Stimulated activated CD4-positive, alpha-beta T cell treated with anti-CD3 and anti-CD28 coated beads, Interleukin-1b, Interleukin-23, amount 100 ng/mL, for 4 hours (primary cell): ENCODE data around the gene GBX1.
A peak's percentile ranks its signal among the peaks of the same experiment; 100 is the strongest.

ENCODE experiments used
- DNase-seq, 2 donors: peaks; one replicate each; pipeline ENCODE4 v3.0.0-alpha.2; 2020; ENCODE audit warnings: low read depth in 2 of 2

GBX1 gene

GRCh38 chr7:151167197-151167961, at the start of gene GBX1:
GBX1 (minus strand) TSS chr7:151167694; CDS start chr7:151167548, 146 bp downstream.
- peak in 1 of 2 donors; percentile 17 for DNase-seq

DNA sequence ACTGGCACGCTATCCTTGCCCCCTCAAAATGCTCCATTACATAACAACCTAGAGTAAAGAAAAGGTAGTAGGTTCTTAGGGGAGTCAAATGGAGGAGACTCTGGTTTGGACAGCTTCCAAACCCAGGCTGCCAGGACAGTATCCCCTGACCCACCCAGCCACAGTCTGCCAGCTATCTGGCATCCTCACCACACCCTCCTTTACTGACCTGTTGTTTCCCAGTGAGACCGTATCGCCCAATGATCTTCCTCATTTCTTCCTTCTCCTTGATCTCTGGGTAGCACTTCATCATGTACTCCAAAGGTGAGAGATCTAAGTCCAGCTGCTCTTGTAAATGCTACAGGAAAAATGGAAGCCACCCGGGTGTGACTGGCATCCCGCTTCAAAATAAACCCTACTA, 47.9 kb upstream of the GBX1 start:
- no peak for DNase-seq

GRCh38 chr7:151213826-151214225, 46.3 kb upstream of the GBX1 start:
- no peak for DNase-seq

GRCh38 chr7:151212626-151213025, 45.1 kb upstream of the GBX1 start:
- DNase-seq, result no peak

- DNase-seq, result no peak
These were observed 43.8 kb upstream of the GBX1 start for GRCh38 chr7:151211155-151211772.

DNA sequence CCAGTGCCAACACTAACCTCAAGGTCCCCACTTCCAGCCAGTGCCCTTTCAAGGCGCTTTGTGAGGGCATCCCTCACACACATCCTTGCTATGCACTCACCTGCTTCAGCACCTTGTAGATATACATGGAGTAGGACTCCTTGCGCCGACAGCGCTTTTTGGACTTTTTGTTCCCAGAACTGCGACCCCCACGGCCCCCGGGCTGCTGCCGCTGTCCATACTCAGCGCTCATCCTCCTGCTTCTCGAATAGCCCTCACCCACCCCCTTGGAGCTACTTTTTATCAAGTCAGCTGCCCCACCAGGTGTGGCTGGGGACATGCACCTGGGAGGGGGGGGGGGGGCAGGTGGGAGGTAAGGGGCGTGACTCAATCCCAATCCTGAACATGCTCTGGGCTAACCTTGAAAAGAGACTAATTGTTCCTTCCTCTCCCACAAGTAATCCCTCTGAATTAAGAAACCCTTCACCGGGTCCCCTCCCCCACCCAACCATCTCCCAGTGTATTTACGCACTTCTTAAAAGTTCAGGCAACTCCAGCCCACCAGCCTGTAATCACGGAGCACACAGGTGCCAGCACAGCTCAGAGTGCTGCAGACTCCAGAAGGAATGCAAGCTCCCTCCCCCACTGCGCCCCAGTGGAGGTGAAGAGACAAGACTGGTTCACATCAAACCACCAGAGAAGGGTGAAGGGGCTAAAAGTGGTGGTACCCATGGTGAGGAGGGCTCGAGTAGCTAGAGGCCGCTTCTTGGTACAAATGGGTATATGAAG, 42.8 kb upstream of the GBX1 start, which contains the start of gene H2BK1:
H2BK1 (minus strand) TSS at position 402 of the 768 bp plus-strand sequence; CDS start at position 232, 170 bp downstream.
- DNase-seq, result no peak

- DNase-seq, result no peak
These were observed 42.1 kb upstream of the GBX1 start for GRCh38 chr7:151209588-151209987.

DNA sequence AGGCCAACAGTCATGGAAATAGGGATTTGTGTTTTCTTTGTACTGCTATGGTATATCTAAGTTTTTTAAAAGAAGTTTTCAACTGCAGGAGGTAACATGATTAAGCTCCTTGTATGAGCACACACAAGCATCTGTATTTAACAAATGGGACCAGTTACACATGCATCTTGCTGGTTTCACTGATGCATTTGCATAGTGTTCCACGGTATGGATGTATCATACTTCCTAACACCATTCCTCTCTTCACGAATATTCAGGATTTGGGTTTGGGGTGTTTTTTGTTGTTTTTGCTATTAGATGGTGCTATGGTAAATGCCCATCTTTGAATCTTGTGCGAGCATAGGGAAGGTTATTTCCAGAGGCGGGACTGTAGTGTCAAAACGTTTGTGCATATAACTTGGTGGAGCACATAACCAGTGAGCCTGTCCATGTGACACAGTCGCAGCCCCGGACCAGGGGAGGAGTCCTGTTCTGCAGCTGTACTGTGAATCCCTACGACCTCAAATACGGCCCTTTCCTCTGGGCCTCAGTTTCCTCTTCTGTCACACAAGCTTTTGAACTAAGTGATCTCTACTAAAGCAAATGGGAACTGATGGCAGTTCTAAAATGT, 40.9 kb upstream of the GBX1 start:
- no peak for DNase-seq

GRCh38 chr7:151207804-151208203, 40.3 kb upstream of the GBX1 start:
- no peak for DNase-seq

DNA sequence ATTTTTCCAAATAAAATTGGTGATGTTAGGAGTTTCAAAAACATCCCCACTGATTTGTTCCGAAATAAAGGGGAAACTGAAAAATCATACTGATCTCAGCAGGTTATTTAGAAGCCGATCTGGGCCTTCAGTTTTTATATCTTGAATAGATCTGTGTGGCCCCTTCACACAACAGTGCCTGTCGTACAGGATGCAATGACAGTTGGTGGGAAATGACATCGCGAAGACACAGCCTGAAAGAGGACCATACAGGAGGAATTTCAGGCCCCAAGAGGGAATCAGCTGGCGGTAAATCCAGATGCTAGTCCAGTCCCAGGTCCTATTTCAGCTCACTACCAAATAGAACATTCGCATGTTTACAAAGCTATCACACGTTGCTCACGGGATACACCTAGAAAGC, 39.8 kb upstream of the GBX1 start:
- no peak for DNase-seq

DNA sequence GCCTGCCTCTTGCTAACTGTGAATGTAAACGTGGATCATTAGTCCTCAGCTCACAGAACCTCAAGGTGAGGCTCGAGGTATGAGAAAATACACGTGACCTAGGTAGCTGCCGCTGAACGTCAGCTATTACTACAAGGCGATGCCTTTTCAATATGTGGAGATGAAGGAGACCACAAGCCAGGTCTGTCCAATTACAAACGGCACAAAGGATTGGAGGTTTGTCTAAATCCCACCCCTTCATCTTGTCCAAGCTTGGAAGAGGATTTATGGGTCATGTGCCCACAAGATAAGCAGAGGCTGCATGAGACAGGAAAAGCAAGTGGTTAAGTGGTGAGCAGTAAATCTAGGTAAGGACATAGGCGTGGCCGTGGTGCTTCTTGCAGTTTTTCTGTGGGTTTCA, 39.4 kb upstream of the GBX1 start:
- no peak for DNase-seq

GRCh38 chr7:151205730-151206129, 38.2 kb upstream of the GBX1 start:
- no peak for DNase-seq

- no peak for DNase-seq
These were observed 37.0 kb upstream of the GBX1 start for GRCh38 chr7:151204383-151205032.

GRCh38 chr7:151202836-151203235, 35.3 kb upstream of the GBX1 start:
- no peak for DNase-seq

- no peak for DNase-seq
These were observed 34.3 kb upstream of the GBX1 start for GRCh38 chr7:151201751-151202150.

DNA sequence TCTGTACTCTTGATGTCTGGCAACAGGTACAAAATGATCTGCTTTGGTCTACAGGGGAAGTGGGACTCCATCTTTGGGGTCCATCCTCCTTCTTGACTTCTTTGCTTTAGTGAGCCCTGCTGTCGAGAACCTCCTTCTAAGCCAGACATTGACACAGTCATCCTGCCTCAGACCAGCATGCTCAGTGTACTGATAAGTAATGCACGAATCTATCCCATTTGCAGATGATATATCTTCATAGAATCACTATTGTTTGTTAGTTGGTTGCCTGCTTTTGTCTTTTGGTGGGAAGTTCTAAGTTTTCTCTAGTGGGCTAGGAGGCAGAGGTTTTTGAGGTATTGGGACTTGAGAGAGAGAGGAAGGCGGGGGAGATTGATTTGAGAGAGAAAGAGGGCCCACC, 33.9 kb upstream of the GBX1 start:
- no peak for DNase-seq

GRCh38 chr7:151198945-151199848, 31.7 kb upstream of the GBX1 start:
- DNase-seq, result no peak

- no peak for DNase-seq
These were observed 30.4 kb upstream of the GBX1 start for GRCh38 chr7:151197932-151198331.

GRCh38 chr7:151195616-151196450, 28.3 kb upstream of the GBX1 start:
- DNase-seq, result no peak

- no peak for DNase-seq
These were observed 26.7 kb upstream of the GBX1 start for GRCh38 chr7:151194188-151194587.
